ENCODE data around the gene FYN.

Gene FYN

GRCh38 chr6:111687652-111688051, 185.6 kb downstream of the FYN start:
- DNase-seq (ENCODE audit: extremely low read depth, low read depth) = no peak
- no peak overlapping the region for H3K4me3 ChIP-seq (replicated peaks; ENCODE audit: low read depth, low read length)
- no peak for TF ChIP-seq CTCF (IDR thresholded peaks at IDR 0.05; ENCODE audit: low read depth, low read length, missing control alignments)

- DNase-seq (ENCODE audit: extremely low read depth, low read depth) = no peak
- no peak overlapping the region for H3K4me3 ChIP-seq (replicated peaks; ENCODE audit: low read depth, low read length)
- no peak for TF ChIP-seq CTCF (IDR thresholded peaks at IDR 0.05; ENCODE audit: low read depth, low read length, missing control alignments)
Measured at GRCh38 chr6:111686932-111687266, 186.4 kb downstream of the FYN start.

- DNase-seq (ENCODE audit: extremely low read depth, low read depth) = no peak
- H3K4me3 ChIP-seq (replicated peaks; ENCODE audit: low read depth, low read length) = no peak overlapping the region
- TF ChIP-seq CTCF (IDR thresholded peaks at IDR 0.05; ENCODE audit: low read depth, low read length, missing control alignments) = no peak
Measured at GRCh38 chr6:111686249-111686931, 186.9 kb downstream of the FYN start.

- H3K4me3 ChIP-seq (replicated peaks; ENCODE audit: low read depth, low read length) = no peak overlapping the region
- TF ChIP-seq CTCF (IDR thresholded peaks at IDR 0.05; ENCODE audit: low read depth, low read length, missing control alignments) = no peak
- no peak for DNase-seq (ENCODE audit: extremely low read depth, low read depth)
Measured at GRCh38 chr6:111685526-111685925, 187.7 kb downstream of the FYN start.

GRCh38 chr6:111685058-111685457, 188.2 kb downstream of the FYN start:
- no peak for TF ChIP-seq CTCF (IDR thresholded peaks at IDR 0.05; ENCODE audit: low read depth, low read length, missing control alignments)
- H3K4me3 ChIP-seq (replicated peaks; ENCODE audit: low read depth, low read length) = no peak overlapping the region
- no peak for DNase-seq (ENCODE audit: extremely low read depth, low read depth)

GRCh38 chr6:111683749-111684267, 189.4 kb downstream of the FYN start:
- DNase-seq (ENCODE audit: extremely low read depth, low read depth) = no peak
- no peak overlapping the region for H3K4me3 ChIP-seq (replicated peaks; ENCODE audit: low read depth, low read length)
- TF ChIP-seq CTCF (IDR thresholded peaks at IDR 0.05; ENCODE audit: low read depth, low read length, missing control alignments) = no peak

GRCh38 chr6:111683157-111683556, 190.1 kb downstream of the FYN start:
- H3K4me3 ChIP-seq (replicated peaks; ENCODE audit: low read depth, low read length) = no peak overlapping the region
- no peak for DNase-seq (ENCODE audit: extremely low read depth, low read depth)
- no peak for TF ChIP-seq CTCF (IDR thresholded peaks at IDR 0.05; ENCODE audit: low read depth, low read length, missing control alignments)
